Hematopoietic multipotent progenitor cell treated with erythropoietin and hydrocortisone succinate and interleukin-3 and kit ligand, for 17 days (in vitro differentiated cells): ENCODE data around the gene DPY19L2.
"Not testable (repeated sequence)": the region's sequence is repeated elsewhere in the genome, so short reads cannot be mapped to it uniquely, and the experiment has no call there.

Experiments used
- DNase-seq: peaks from one replicate; pipeline ENCODE4 v3.0.0-alpha.2; 2015; ENCODE audit warnings: low spot score

Gene DPY19L2

GRCh38 chr12:63658501-63658900 lies 9.8 kb downstream of the DPY19L2 start:
- DNase-seq: not testable (repeated sequence)

DNA sequence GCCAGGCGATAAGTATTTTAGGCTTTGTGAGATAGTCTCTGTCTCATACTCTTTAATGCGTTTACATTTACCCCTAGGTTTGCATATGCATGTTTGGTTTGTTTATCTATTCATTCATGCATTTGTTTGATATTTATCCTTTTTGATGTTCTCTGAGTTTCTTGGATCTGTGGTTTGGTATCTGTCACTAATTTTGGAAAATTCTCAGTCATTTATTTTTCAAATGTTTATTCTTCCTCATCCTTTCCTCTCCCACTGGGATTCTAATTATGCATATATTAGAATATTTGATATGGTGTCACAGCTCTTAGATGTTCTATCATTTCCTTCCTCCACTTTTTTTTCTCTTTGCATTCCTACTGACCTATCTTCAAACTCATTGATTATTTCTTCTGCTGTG lies 11.9 kb downstream of the DPY19L2 start:
- DNase-seq: not testable (repeated sequence)

DNA sequence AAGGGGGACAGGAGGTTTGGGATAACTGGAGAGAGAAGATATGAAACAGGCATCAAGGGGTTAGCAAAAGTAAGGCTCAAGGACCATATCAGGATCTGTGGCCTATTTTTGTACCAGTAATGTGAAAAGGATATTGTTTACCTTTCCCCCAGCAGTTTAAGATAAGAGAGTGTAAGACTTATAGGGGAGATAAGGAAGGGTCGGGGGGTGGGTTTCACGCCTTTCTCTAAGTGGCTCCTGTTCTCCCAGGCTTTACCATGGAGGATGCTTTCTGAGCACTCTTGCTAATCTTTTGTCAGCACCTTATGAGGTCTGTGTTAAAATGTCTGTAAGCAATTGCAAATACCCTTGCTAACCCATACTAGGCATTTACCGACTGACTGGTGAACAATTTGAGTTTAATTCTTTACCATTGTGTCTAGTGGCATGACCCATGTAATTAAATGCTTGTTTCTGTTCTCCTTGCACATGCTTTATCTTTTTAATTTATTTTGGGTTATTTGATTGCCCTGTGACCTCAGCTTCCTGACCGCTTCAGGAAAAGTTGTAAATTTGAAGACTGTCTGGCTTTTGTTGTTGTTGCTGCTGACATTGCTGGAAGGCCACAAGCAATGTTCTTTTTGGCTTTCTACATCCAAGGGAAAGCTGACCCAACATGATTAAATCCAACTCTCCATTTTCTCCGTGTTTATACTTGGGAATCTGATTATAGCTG lies 12.6 kb downstream of the DPY19L2 start:
- DNase-seq: not testable (repeated sequence)

GRCh38 chr12:63654481-63654880 lies 13.8 kb downstream of the DPY19L2 start:
- DNase-seq: not testable (repeated sequence)

GRCh38 chr12:63649517-63649916 lies 18.8 kb downstream of the DPY19L2 start:
- DNase-seq: not testable (repeated sequence)

GRCh38 chr12:63643381-63644140 lies 24.7 kb downstream of the DPY19L2 start:
- DNase-seq: not testable (repeated sequence)

DNA sequence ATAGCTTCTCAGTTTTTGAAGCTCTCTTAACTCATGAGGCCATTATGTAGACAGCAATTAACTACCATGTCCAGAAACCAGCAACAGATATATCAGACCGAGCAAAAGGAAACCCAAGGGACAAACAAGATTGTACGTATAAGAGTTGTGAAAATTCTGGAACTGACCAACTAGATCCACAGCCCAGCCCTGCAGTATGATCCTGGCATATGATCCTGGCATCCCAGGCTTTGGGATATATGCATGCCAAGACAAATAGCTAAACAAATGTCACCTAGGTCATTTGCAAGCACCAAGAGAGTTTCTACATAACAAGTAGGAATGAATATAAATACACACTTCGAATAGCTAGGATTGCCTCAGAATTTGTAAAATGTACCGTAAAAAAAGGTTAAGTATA lies 44.0 kb downstream of the DPY19L2 start:
- not testable (repeated sequence) for DNase-seq

DNA sequence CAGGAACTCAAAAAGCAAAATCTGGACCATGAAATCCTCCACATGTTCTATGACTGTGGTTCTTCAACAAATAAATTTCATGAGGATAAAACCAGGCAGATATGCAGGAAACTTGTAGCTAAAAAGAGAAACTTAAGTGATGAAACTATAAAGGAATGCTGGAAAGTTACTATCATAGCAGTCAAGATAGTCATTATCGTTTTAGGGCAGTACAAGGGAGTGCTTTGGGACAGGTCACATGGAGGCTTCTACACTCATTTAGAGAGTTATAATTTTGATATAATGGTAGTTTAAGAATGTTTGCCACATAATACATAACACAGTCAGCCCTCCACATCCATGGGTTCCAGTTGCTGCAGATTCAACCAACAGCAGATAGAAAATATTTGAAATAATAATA lies 52.7 kb downstream of the DPY19L2 start:
- not testable (repeated sequence) for DNase-seq

DNA sequence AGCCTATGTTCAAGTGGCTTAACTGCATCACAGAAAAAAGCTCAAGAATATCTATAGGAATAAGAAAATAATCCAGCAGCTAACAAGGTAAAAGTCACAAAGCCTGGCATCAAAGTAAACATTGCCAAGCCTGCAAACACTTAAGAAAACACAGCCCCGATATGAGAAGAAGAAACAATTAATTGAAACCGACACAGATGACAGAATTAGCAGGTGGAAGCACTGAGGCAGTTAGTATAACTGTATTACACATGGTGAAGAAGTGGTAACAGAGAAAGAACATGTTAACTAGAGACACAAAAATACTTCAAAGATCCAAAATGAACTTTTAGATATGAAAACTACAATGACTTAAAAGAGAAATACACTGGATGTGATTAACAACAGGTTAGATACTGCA lies 57.0 kb downstream of the DPY19L2 start:
- DNase-seq: not testable (repeated sequence)

DNA sequence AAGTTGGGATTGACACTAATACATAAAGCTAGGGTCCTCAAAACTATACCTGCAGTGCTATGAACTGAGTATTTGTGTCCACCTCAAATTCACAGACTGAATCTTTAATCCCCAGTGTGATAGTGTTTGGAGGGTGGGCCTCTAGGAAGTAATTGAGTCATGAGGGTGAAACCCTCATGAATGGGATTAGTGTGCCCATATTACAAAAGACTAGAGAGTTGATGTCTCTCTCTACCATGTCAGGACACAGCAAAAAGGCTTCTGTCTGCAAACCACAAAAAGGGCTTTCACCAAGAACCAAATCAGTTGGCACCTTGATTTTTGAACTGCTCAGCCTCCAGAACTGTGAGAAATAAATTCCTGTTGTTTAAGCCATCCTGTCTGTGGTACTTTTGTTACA lies 59.0 kb downstream of the DPY19L2 start:
- not testable (repeated sequence) for DNase-seq

DNA sequence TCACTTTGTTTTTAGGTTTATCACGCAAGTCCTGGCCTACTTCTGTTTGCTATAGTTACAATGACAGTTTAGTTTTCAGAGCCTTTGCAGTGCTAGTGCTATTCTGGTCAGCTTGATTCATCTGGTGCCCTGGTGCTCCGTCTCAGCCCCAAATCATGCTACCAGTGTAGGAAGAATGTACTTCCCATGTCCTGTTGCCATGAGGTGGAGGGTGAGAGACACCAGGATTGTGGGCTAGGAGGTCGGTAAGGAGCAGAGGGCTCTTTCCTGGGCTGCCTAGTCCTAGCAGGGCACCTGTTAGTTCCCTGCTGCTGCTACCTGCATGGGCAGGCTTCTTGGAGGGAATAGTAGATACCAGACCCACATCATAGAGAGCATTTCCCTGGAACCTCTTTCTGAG lies 63.3 kb downstream of the DPY19L2 start:
- DNase-seq: not testable (repeated sequence)

- not testable (repeated sequence) for DNase-seq
These were observed 73.5 kb downstream of the DPY19L2 start for GRCh38 chr12:63594828-63595227.

- not testable (repeated sequence) for DNase-seq
These were observed 83.9 kb downstream of the DPY19L2 start for GRCh38 chr12:63584426-63584825.

DNA sequence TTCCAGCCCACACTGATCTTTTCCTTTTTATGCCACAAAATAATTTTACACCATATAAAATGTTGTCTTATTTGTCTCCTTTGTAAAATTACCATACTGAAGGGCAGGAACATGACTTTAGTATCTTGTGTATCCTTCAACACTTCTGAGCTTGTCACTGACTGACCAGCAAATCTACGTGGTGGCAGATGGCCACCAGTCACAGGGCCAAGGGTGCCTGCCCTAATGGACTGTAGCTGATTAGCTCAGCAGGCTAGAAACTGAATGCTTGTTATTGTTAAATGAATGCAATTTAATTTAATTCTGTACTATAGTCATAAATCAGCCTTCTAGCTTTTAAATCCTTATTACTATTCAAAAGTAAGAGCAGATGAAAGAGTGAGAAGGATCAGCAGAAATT lies 85.0 kb downstream of the DPY19L2 start:
- DNase-seq: not testable (repeated sequence)

- DNase-seq: not testable (repeated sequence)
These were observed 90.7 kb downstream of the DPY19L2 start for GRCh38 chr12:63577631-63578030.

- DNase-seq: not testable (repeated sequence)
These were observed 96.3 kb downstream of the DPY19L2 start for GRCh38 chr12:63572038-63572437.

- not testable (repeated sequence) for DNase-seq
These were observed 109.8 kb downstream of the DPY19L2 start for GRCh38 chr12:63558445-63558844.

GRCh38 chr12:63551397-63551796 lies 116.9 kb downstream of the DPY19L2 start:
- DNase-seq: not testable (repeated sequence)

DNA sequence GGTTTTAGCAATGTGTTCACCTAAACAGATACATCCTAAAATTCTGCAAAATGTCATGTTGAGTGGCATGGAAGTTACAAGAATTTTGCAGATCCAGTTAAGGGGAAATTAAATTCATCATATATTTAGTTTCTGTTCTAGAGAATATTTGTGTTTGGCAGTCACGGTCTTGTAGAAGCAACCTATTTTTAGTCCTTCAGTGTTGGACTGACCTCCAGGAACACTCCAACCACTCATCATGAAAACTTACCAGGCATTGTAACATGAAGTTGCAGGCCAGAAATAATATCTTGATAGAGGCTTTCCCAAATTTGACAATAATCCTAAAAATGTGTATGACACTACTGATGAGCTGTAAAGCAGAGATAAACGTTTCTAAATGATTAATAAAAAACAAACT lies 119.3 kb downstream of the DPY19L2 start:
- DNase-seq: not testable (repeated sequence)

GRCh38 chr12:63545298-63545916 lies 122.9 kb downstream of the DPY19L2 start:
- DNase-seq: not testable (repeated sequence)

GRCh38 chr12:63538656-63539055 lies 129.6 kb downstream of the DPY19L2 start:
- not testable (repeated sequence) for DNase-seq

- not testable (repeated sequence) for DNase-seq
These were observed 130.5 kb downstream of the DPY19L2 start for GRCh38 chr12:63537838-63538237.

DNA sequence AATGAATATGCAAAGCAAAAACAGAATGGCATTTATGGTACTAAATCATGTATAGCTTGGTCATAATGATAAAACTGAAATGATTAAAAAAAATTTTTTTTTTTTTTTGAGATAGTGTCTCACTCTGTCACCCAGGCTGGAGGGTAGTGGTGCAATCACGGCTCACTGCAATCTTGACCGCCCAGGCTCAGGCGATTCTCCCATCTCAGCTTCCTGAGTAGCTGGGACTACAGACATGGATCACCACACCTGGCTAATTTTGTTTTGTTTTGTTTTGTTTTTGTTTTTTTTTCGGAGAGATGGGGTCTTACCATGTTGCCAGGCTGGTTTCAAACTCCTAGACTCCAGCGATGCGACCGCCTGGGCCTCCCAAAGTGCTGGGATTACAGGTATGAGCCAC lies 138.7 kb downstream of the DPY19L2 start:
- DNase-seq: not testable (repeated sequence)
